OCI-LY7 (cell line): ENCODE measurements around the gene GPALPP1.

Experiments
- CTCF ChIP-seq: fragments of 200-600 bp; sonication (generic); conservative IDR thresholded peaks from 2 replicates; pipeline ENCODE4 v1.5.1; 2014; ENCODE audit warnings: mild to moderate bottlenecking, antibody characterized with exemption, low read length, moderate library complexity, mixed read lengths
- EZH2phosphoT487 ChIP-seq: fragments of 200-600 bp; sonication (generic); IDR thresholded peaks from 2 replicates; pipeline ENCODE4 v1.6.1; 2018; ENCODE audit warnings: low read depth, borderline replicate concordance, mild to moderate bottlenecking, mixed run types, antibody characterized with exemption, low read length, moderate library complexity, mixed read lengths

GRCh38 chr13:44974056-44974793 lies 15.1 kb upstream of the GPALPP1 start:
- TF ChIP-seq CTCF (no peak), EZH2phosphoT487 (no peak)
